Left cardiac atrium (tissue), 4 donors: ENCODE results near the gene CADM1. TPM values are rescaled to one million over a fixed set of nuclear protein-coding genes. Genes with fewer than 3 reads are reported as not detected.

ENCODE experiments used
- ATAC-seq, 2 donors: fragments of 200-7000 bp; cut with Tn5 transposase; one replicate each; pipeline ENCODE4 v1.9.1; 2020; ENCODE audit warnings: mild to moderate bottlenecking in 2 of 2, moderate library complexity in 2 of 2
- DNase-seq: peaks from one replicate; pipeline ENCODE4 v3.0.0-alpha.2; 2020
- intact Hi-C, 2 donors: fragments of 100-400 bp; cut with DNase I; formaldehyde crosslinking; loops; one replicate each; pipeline versions ENCODE4 v1.14.1 to v1.15.1; 2022 to 2023
- total RNA-seq, 2 donors: library from RNA; stranded (reverse); fragmentation: NEBNext Ultra II Directional; extraction: Animal tissue kit (Norgen Biotek cat#: 25700); gene quantifications; one replicate each; pipeline ENCODE4 v1.2.1, GENCODE V29; 2021
- donor health status: DM: no; HTN: yes; CAD: no.
- donor health status: DM: no; HTN: yes; CAD: no; lungs with severe emphysema.
- donor health status: DM: yes; HTN: yes; CAD: no.
- donor health status: Dilated cardiomyopathy.

CADM1 gene
- total RNA-seq, 2 donors from 2014 or later: 25.0 to 34.3 TPM

GRCh38 chr11:115213007-115213406, 291.2 kb downstream of the CADM1 start:
- ATAC-seq (peak in 1 of 2 donors; percentile 34), DNase-seq (no peak)
- intact Hi-C loops: no loop called here

GRCh38 chr11:115208808-115209259, 295.4 kb downstream of the CADM1 start:
- intact Hi-C loops: no loop called here
- DNase-seq: no peak
- peak in 1 of 2 donors; percentile 56 for ATAC-seq

GRCh38 chr11:115207916-115208315, 296.3 kb downstream of the CADM1 start:
- DNase-seq (no peak), ATAC-seq (no peak)
- intact Hi-C loops: no loop called here

GRCh38 chr11:115207166-115207591, 297.0 kb downstream of the CADM1 start:
- ATAC-seq (peak; percentile 49 to 74), DNase-seq (no peak)
- intact Hi-C loops: no loop called here

- intact Hi-C loops: no loop called here
- no peak for ATAC-seq
- DNase-seq: no peak
Observed at GRCh38 chr11:115206365-115207022, 297.7 kb downstream of the CADM1 start.

GRCh38 chr11:115202900-115203552, 301.2 kb downstream of the CADM1 start:
- intact Hi-C loops: no loop called here
- DNase-seq (no peak), ATAC-seq (no peak)

- DNase-seq (no peak), ATAC-seq (no peak)
- intact Hi-C loops: no loop called here
Observed at GRCh38 chr11:115202074-115202473, 302.1 kb downstream of the CADM1 start.

GRCh38 chr11:115201111-115201792, 303.0 kb downstream of the CADM1 start:
- ATAC-seq: no peak
- intact Hi-C loops: no loop called here

GRCh38 chr11:115199481-115200069, 304.6 kb downstream of the CADM1 start:
- no peak for ATAC-seq
- intact Hi-C loops: no loop called here
- no peak for DNase-seq

More at GRCh38 chr11:115201111-115201792, 303.0 kb downstream of the CADM1 start:
- no peak for DNase-seq

- DNase-seq: no peak
- intact Hi-C loops: no loop called here
Observed at GRCh38 chr11:115198321-115198741, 305.9 kb downstream of the CADM1 start.

GRCh38 chr11:115197433-115197832, 306.8 kb downstream of the CADM1 start:
- no peak for DNase-seq
- intact Hi-C loops: no loop called here
- ATAC-seq: no peak

More at GRCh38 chr11:115198321-115198741, 305.9 kb downstream of the CADM1 start:
- ATAC-seq: no peak

GRCh38 chr11:115197031-115197430, 307.2 kb downstream of the CADM1 start:
- intact Hi-C loops: no loop called here
- DNase-seq: no peak
- no peak for ATAC-seq

- ATAC-seq (no peak), DNase-seq (no peak)
- intact Hi-C loops: no loop called here
Observed at GRCh38 chr11:115194802-115195110, 309.5 kb downstream of the CADM1 start.

GRCh38 chr11:115193914-115194801, 310.1 kb downstream of the CADM1 start:
- intact Hi-C loops: no loop called here
- no peak for ATAC-seq
- DNase-seq: no peak

GRCh38 chr11:115191761-115192160, 312.5 kb downstream of the CADM1 start:
- ATAC-seq (no peak), DNase-seq (no peak)
- intact Hi-C loops: no loop called here

- ATAC-seq (no peak), DNase-seq (no peak)
- intact Hi-C loops: no loop called here
Observed at GRCh38 chr11:115190196-115190595, 314.0 kb downstream of the CADM1 start.

- intact Hi-C loops: no loop called here
- ATAC-seq (no peak), DNase-seq (no peak)
Observed at GRCh38 chr11:115188898-115189278, 315.3 kb downstream of the CADM1 start.

- ATAC-seq: no peak
- no peak for DNase-seq
- intact Hi-C loops: no loop called here
Observed at GRCh38 chr11:115188188-115188897, 315.9 kb downstream of the CADM1 start.
